Activated naive CD4-positive, alpha-beta T cell treated with Interleukin-2 at 50 U/mL for 16 hours (primary cell): ENCODE data around the gene ESR2.
"Not testable (repeated sequence)": the region's sequence is repeated elsewhere in the genome, so short reads cannot be mapped to it uniquely, and the experiment has no call there.

Experiments
- DNase-seq: peaks from one replicate; pipeline ENCODE4 v3.0.0-alpha.2; 2020

Gene ESR2

GRCh38 chr14:64220056-64220455 lies 74.1 kb downstream of the ESR2 start:
- no peak for DNase-seq

GRCh38 chr14:64218344-64219240 lies 75.6 kb downstream of the ESR2 start:
- no peak for DNase-seq

DNA sequence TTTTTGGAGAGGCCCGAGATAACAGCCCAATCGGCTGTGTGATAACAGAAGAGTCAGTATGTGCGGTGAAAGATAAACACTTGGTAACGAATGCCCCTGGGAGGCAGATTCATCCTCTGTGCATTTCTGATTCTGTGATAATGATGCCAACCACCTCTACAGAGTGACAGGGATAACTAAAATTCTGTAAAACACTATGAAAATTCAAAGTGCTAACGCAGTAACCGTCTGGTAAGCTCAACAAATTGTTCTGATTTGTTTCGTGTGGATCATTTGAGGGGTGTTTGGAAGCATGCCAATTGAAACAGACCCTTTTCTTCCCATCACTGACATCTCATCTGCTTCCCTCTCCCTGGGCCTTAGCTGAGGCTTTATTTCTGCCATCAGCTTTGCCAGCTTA lies 76.3 kb downstream of the ESR2 start:
- DNase-seq: no peak

DNA sequence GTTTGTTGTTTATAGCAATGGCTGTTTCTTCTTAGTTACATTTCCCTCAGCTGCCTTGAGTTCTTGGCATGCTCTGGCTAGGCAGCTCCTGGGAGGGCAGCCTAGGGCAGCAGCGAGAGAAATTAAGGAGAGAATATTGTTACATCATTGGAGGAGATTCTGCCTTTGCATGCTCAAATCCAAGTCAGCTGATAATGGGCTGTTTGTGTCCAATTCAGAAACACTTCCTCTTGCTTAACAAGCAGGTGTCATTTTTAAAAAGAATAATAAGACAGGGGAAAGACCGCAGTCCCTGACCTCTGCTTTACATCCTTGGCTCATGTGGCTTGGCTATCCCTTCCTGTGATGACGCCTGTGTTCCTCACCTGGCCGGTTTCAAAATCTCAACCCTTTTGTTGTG lies 76.9 kb downstream of the ESR2 start:
- no peak for DNase-seq

DNA sequence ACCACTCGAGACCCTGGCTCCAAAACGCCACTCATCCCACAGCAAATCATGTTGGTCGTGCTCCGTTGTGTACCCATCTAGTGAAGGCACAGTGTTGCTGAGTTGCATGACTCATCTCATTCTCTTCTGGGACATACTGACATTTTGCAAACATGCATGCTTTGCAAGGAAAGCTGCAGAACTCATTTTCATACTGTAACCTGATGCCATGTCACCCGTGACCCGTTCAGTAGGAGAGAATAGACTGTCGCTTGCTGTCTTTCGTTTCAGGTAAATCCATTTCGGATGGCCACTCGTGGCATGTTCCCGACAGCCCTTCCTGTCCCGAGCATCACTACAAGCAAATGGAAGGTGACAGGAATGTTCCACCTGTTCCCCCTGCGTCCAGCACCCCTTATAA lies 78.2 kb downstream of the ESR2 start:
- DNase-seq: no peak

- DNase-seq: no peak
Measured at GRCh38 chr14:64215274-64215673, 78.9 kb downstream of the ESR2 start.

DNA sequence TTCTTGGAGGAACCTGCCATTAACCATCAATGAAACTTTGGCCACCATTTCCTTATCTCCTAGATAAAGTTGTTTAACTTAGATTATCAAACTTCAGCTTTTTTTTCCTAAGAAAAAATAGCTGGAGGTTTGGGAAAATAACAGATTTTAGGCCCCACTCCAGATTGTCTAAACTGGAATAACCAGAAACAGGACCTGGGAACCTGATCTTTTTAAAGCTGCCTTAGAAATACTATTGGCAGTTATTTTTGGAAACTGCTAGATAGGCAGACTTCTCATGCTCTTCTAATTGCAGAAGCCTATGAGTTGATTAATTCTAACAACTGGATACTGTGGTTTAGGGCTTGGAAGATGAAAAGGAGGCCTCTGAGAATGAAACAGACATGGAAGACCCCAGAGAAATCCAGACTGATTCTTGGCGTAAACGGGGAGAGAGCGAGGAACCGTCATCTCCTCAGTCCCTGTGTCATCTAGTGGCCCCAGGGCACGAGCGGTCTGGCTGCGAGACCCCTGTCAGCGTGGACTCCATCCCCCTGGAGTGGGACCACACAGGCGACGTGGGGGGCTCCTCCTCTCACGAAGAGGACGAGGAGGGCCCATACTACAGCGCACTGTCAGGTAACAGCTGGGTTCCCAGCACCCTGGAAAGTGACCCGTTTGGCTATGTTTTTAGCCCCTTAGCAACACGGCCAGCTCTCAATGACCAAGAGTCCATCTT lies 80.2 kb downstream of the ESR2 start:
- DNase-seq: no peak

GRCh38 chr14:64213086-64213485 lies 81.1 kb downstream of the ESR2 start:
- DNase-seq: no peak

- DNase-seq: no peak
Measured at GRCh38 chr14:64212666-64213065, 81.5 kb downstream of the ESR2 start.

DNA sequence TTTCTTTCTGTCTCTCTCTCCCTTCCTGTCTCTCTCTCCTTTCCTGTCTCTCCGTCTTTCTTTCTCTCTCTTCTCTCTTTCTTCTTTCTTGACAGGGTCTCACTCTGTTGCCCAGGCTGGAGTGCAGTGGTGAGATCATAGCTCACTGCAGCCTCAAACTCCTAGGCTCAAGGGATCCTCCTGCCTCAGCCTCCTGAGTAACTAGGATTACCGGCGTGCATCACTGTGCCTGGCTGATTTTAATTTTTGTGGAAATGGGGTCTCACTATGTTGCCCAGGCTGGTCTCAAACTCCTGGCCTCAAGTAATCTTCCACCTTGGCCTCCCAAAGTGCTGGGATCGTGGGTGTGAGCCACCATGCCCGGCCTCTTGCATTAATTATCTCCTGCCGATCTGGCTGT lies 83.3 kb downstream of the ESR2 start:
- not testable (repeated sequence) for DNase-seq

- DNase-seq: no peak
Measured at GRCh38 chr14:64210216-64210615, 84.0 kb downstream of the ESR2 start.

DNA sequence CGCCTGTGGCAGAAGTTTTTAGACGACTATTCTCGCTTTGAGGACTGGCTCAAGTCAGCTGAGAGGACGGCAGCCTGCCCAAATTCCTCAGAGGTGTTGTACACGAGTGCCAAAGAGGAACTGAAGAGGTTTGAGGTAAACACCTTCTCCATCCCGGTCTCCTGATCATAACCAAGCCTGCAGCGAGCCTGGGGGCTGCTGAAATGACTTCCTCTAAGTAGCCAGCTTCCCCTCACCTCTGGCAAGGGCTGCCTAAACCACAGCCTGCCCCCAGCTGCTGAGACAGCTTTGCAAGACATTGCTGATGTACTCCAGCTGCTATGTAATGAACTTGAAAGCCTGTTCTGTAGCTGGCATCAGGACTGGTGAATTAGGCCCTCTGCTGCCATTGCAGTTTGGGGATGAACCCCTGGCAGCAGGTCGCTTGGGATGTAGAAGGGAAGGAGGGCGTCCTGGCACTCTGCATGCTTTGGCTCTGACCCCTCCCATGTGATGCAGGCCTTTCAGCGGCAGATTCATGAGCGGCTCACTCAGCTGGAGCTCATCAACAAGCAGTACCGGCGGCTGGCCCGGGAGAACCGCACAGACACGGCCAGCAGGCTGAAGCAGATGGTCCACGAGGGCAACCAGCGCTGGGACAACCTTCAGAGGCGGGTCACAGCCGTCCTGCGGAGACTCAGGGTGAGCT lies 84.6 kb downstream of the ESR2 start:
- DNase-seq: no peak

DNA sequence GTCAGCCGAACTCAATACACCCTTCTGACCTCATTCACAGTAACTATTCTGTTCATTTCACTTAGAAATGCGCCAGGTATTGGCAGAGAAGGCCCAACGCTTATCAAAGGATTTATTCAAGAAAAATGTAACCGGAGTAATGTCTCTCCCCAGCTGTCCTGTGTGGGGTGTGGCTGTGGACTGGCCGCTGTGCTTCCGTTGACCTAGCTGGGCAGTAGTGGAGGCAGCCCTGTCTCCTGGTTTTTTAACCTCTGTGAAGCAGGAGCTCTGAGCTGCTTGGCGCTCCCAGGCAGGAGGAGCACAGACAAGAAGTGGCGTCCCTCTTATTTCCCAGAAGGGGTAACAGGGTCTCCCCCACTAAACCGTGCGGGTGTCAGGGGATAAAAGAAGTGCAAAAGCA lies 85.2 kb downstream of the ESR2 start:
- no peak for DNase-seq

- DNase-seq: no peak
Measured at GRCh38 chr14:64208261-64208660, 85.9 kb downstream of the ESR2 start.

DNA sequence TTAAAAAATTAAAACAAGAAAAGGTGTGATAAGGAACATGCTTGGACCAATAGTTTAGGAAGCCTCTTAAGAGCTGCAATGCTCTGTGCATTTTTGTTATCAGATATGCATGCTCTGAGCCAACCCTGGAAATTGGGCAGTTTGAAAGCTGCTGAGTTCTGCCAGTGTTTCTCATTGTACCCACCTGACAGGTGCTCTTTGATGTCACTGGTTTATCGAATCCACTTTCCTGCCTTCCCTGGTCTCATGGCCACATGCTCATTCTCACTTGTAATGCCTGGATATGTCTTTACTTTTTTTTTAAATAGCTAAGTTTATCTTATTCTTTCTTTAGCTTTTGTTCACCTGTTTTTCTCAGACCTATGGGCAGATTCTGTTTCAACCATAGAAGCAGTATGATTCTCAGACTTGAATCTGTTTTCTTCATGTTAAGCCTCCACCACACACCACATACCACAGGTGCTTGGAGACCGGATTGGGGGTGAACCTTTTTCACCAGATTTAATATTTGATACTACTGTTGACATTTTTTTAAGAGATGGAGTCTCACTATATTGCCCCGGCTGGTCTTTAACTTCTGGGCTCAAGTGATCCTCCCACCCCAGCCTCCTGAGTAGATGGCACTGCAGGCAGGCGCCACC lies 90.7 kb downstream of the ESR2 start:
- no peak for DNase-seq

- DNase-seq: no peak
Measured at GRCh38 chr14:64202716-64203115, 91.5 kb downstream of the ESR2 start.

- no peak for DNase-seq
Measured at GRCh38 chr14:64201921-64202545, 92.1 kb downstream of the ESR2 start.

DNA sequence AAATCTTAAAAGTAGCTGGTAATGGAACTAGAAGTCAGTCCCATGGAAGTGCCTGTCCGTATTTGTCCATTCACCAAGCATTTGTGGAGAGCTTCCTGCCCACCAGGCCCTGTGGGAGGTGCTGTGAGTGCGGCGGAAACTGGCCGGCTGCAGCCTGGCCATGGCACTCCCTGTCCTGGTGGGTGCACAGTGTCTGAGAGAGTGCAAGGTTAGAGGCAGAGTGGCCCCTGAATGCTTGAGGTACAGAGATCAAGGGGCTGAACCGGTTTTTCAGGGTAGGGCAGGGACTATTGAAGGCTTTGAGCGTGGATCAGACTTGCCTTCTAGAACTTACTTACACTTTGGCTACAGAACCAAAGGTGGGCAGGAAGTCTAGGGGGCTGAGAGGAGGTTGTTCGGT lies 92.9 kb downstream of the ESR2 start:
- DNase-seq: no peak

GRCh38 chr14:64200170-64200569 lies 94.0 kb downstream of the ESR2 start:
- DNase-seq: no peak

DNA sequence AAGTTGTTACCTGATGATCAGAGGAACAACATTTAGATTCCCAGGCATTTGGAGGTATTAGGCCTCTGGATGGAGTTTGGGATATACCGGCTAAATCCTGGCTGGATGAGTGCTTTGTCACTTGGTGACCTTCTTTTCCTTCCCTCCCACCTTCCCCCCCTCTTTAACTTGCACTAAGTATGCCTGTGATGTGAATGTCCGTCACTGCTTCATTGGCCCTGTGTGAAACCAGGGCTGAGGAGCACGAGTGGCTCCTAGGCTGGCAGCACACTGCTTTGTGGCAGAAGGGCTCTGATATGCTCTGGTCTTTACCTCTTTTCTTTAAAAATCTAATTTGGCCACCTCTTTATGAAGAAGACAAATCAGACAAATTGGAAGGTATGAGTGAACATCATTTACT lies 95.7 kb downstream of the ESR2 start:
- DNase-seq: no peak

DNA sequence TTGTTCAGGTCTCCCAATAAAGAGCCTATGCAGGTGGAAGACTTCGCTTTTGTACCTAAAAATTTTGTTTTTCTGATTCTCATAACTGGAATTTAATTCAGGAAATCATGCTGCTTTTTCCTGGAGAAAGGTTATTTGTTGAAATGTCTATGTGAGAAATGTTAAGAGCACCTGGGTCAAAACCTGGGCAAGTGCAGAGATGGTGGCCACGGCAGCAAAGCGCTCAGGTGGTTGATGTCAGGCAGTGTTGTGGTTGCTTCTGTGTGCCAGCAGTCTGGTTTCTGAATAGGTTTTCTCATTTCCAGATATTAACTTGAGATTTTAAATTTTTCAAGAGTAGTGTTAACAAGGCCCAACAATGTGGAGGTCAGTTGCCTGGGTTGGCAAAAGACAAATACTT lies 96.2 kb downstream of the ESR2 start:
- DNase-seq: no peak

DNA sequence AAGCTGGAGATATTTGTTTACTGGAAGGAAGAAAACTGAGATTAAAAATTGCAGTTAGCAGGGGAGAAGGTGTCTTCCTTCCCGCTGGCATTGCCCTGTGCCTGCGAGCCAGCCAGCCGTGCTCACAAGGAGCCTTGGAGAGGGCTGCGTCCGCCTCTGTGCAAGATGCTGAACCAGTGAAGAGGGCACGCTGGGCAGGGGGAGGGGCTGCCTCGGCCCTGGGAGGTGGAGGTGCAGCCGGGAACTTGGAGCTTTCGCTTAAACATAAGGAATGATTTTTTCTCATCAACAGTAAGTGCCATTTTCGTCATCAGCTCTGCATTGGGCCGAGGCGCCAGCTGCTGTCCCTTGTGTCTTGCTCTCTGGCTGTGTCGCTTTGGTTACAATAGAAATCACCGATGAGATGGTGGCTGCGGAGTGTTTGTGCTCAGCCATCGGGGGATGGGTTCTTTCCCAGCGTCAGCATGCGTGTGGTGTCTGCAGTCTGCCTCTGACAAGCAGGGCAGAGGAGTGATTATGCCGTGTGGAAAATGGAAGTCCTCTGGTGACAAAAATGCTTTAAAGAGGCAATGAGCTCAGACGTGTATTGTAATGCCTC lies 97.3 kb downstream of the ESR2 start:
- DNase-seq: no peak
